HepG2 (cell line): ENCODE measurements around the gene NAALADL1. TPM values are rescaled to one million over a fixed set of nuclear protein-coding genes. Genes with fewer than 3 reads are reported as not detected.

Source experiments
- BCL6 ChIP-seq: IDR thresholded peaks from 2 replicates; pipeline ENCODE4 v1.6.1; 2016; ENCODE audit warnings: missing genetic modification reagents, missing compliant biosample characterization
- CBX1 ChIP-seq: IDR thresholded peaks from one replicate; pipeline ENCODE4 v1.6.1; 2016; ENCODE audit warnings: antibody characterized with exemption, low read depth
- FOXK2 ChIP-seq: fragments of 450-650 bp; IDR thresholded peaks from 2 replicates; pipeline ENCODE4 v1.6.1; 2016
- HIVEP1 ChIP-seq: sonication (generic); formaldehyde crosslinking; IDR thresholded peaks from 2 replicates; pipeline ENCODE4 v1.4.0; 2020; ENCODE audit warnings: mild to moderate bottlenecking, missing genetic modification reagents
- IKZF4 ChIP-seq: sonication (generic); formaldehyde crosslinking; IDR thresholded peaks from 2 replicates; pipeline ENCODE4 v1.5.1; 2020; ENCODE audit warnings: borderline replicate concordance, mild to moderate bottlenecking, low read depth, missing genetic modification reagents; ENCODE audit errors: not compliant biosample characterization
- KAT2B ChIP-seq: fragments of 150-350 bp; IDR thresholded peaks from 2 replicates; pipeline ENCODE4 v1.6.1; 2014; ENCODE audit warnings: low read depth, low read length, borderline replicate concordance
- KLF12 ChIP-seq: sonication (generic); formaldehyde crosslinking; IDR thresholded peaks from 2 replicates; pipeline ENCODE4 v1.4.0; 2020; ENCODE audit warnings: missing genetic modification reagents, borderline replicate concordance
- MED1 ChIP-seq: sonication (generic); formaldehyde crosslinking; IDR thresholded peaks from 2 replicates; pipeline ENCODE4 v1.4.0; 2020; ENCODE audit warnings: missing genetic modification reagents
- MED8 ChIP-seq: sonication (generic); formaldehyde crosslinking; IDR thresholded peaks from 2 replicates; pipeline ENCODE4 v1.8.1; 2023; ENCODE audit warnings: mild to moderate bottlenecking, missing genetic modification reagents; ENCODE audit not compliant: insufficient replicate concordance
- MNT ChIP-seq: fragments of 450-650 bp; IDR thresholded peaks from 2 replicates; pipeline ENCODE4 v1.6.1; 2016
- MTERF4 ChIP-seq: sonication (generic); formaldehyde crosslinking; IDR thresholded peaks from 2 replicates; pipeline ENCODE4 v1.8.0; 2023; ENCODE audit warnings: mild to moderate bottlenecking, missing genetic modification reagents
- NCOA2 ChIP-seq: sonication (generic); formaldehyde crosslinking; IDR thresholded peaks from 2 replicates; pipeline ENCODE4 v1.8.0; 2022; ENCODE audit warnings: inconsistent platforms
- NFE2L1 ChIP-seq: sonication (generic); formaldehyde crosslinking; IDR thresholded peaks from 2 replicates; pipeline ENCODE4 v1.4.0; 2020; ENCODE audit warnings: missing genetic modification reagents, mild to moderate bottlenecking, borderline replicate concordance
- PCBP1 ChIP-seq: fragments of 200-400 bp; formaldehyde crosslinking; IDR thresholded peaks from 2 replicates; pipeline ENCODE4 v1.6.1; 2017; ENCODE audit warnings: mild to moderate bottlenecking, low read depth, low read length, borderline replicate concordance
- RFXANK ChIP-seq: IDR thresholded peaks from 2 replicates; pipeline ENCODE4 v1.6.1; 2016
- RXRA ChIP-seq: sonication (generic); formaldehyde crosslinking; IDR thresholded peaks from 2 replicates; pipeline ENCODE4 v1.5.1; 2020; ENCODE audit warnings: missing genetic modification reagents
- SMARCC2 ChIP-seq: fragments of 450-650 bp; IDR thresholded peaks from 2 replicates; pipeline ENCODE4 v1.6.1; 2017; ENCODE audit warnings: antibody characterized with exemption, mild to moderate bottlenecking
- SRF ChIP-seq: IDR thresholded peaks from 2 replicates; pipeline ENCODE4 v1.6.1; 2011; ENCODE audit warnings: mild to moderate bottlenecking, low read depth, low read length, moderate library complexity
- TFAP4 ChIP-seq: sonication (generic); IDR thresholded peaks from 2 replicates; pipeline ENCODE4 v1.6.1; 2016; ENCODE audit warnings: low read depth, borderline replicate concordance
- THYN1 ChIP-seq: sonication (generic); formaldehyde crosslinking; IDR thresholded peaks from 2 replicates; pipeline ENCODE4 v1.8.1; 2023; ENCODE audit warnings: low read depth, mild to moderate bottlenecking, moderate library complexity, missing genetic modification reagents, borderline replicate concordance
- ZNF235 ChIP-seq: sonication (generic); formaldehyde crosslinking; IDR thresholded peaks from 2 replicates; pipeline ENCODE4 v1.8.1; 2023; ENCODE audit warnings: mild to moderate bottlenecking, missing genetic modification reagents, borderline replicate concordance
- ZNF576 ChIP-seq: sonication (generic); formaldehyde crosslinking; IDR thresholded peaks from 2 replicates; pipeline ENCODE4 v1.4.0; 2020; ENCODE audit warnings: mild to moderate bottlenecking, missing genetic modification reagents
- ZNF580 ChIP-seq: IDR thresholded peaks from 2 replicates; pipeline ENCODE4 v1.6.1; 2016; ENCODE audit warnings: low read depth, borderline replicate concordance
- ZNF605 ChIP-seq: sonication (generic); formaldehyde crosslinking; IDR thresholded peaks from 2 replicates; pipeline ENCODE4 v1.8.0; 2022; ENCODE audit warnings: mild to moderate bottlenecking, missing genetic modification reagents
- ZNF678 ChIP-seq: sonication (generic); formaldehyde crosslinking; IDR thresholded peaks from 2 replicates; pipeline ENCODE4 v1.4.0; 2020; ENCODE audit warnings: mild to moderate bottlenecking, missing genetic modification reagents
- ZSCAN21 ChIP-seq: sonication (generic); formaldehyde crosslinking; IDR thresholded peaks from 2 replicates; pipeline ENCODE4 v1.8.0; 2022; ENCODE audit warnings: mild to moderate bottlenecking, missing genetic modification reagents, moderate library complexity, borderline replicate concordance
- ZSCAN22 ChIP-seq: sonication (generic); formaldehyde crosslinking; IDR thresholded peaks from 2 replicates; pipeline ENCODE4 v1.4.0; 2020; ENCODE audit warnings: mild to moderate bottlenecking, missing genetic modification reagents
- ZUFSP ChIP-seq: sonication (generic); formaldehyde crosslinking; IDR thresholded peaks from 2 replicates; pipeline ENCODE4 v1.9.0; 2021; ENCODE audit warnings: missing genetic modification reagents, mild to moderate bottlenecking, borderline replicate concordance
- polyA plus RNA-seq, 8 experiments: library from polyadenylated mRNA; depleted of rRNA in 3 of 8; stranded (reverse) in 7 of 8; unstranded in 1 of 8; fragments of >200 nt; fragmentation: Illumina TruSeq in 4 of 8; extraction: Trizol in 4 of 8; gene quantifications; 2 replicates each; pipeline versions ENCODE4 v1.2.1 to v1.2.3, GENCODE V29; 2011 to 2016; ENCODE audit warnings: low read depth in 4 of 8, missing spikeins in 1 of 8, mixed read lengths in 1 of 8; ENCODE audit not compliant: insufficient read depth in 1 of 8
- total RNA-seq, 5 experiments: library from RNA; depleted of rRNA; stranded (reverse); fragments of >200 nt; fragmentation: Illumina TruSeq; extraction: Trizol; gene quantifications; 2 replicates each; pipeline ENCODE4 v1.2.3, GENCODE V29; 2016; ENCODE audit warnings: low read depth in 1 of 5

The NAALADL1 gene
- total and polyA plus RNA-seq, 2 of the 13 experiments (the other 11 are each of a cell fraction or from before 2014, with no cell fraction given): 9.3 to 33.9 TPM

- TF ChIP-seq MNT (no peak), CBX1 (no peak), RXRA (CRISPR knock-in tag) (no peak), NCOA2 (CRISPR knock-in tag) (no peak), PCBP1 (no peak), ZNF678 (no peak), ZSCAN21 (CRISPR knock-in tag) (no peak), MED8 (CRISPR knock-in tag) (no peak), RFXANK (CRISPR knock-in tag) (no peak), ZNF576 (no peak), NFE2L1 (no peak), ZUFSP (CRISPR knock-in tag) (no peak), KAT2B (no peak), HIVEP1 (CRISPR knock-in tag) (no peak), FOXK2 (no peak), ZSCAN22 (CRISPR knock-in tag) (no peak), THYN1 (CRISPR knock-in tag) (no peak), TFAP4 (no peak), SRF (no peak), MED1 (CRISPR knock-in tag) (no peak), IKZF4 (no peak), KLF12 (CRISPR knock-in tag) (no peak), ZNF235 (CRISPR knock-in tag) (peak; percentile 8; the same call in 1 of the 2 replicates), SMARCC2 (no peak), BCL6 (no peak), ZNF605 (CRISPR knock-in tag) (peak; percentile 78; the same call in 1 of the 2 replicates), MTERF4 (CRISPR knock-in tag) (0 out of 2 replicates have a peak, but pooled peaks have one; percentile 39), ZNF580 (CRISPR knock-in tag) (no peak)
Observed at GRCh38 chr11:65040520-65040846, 17.9 kb downstream of the NAALADL1 start (continued).
